ENCODE data around the gene CES5A.
"Not testable (repeated sequence)": the region's sequence is repeated elsewhere in the genome, so short reads cannot be mapped to it uniquely, and the experiment has no call there.

CES5A gene, protein sequence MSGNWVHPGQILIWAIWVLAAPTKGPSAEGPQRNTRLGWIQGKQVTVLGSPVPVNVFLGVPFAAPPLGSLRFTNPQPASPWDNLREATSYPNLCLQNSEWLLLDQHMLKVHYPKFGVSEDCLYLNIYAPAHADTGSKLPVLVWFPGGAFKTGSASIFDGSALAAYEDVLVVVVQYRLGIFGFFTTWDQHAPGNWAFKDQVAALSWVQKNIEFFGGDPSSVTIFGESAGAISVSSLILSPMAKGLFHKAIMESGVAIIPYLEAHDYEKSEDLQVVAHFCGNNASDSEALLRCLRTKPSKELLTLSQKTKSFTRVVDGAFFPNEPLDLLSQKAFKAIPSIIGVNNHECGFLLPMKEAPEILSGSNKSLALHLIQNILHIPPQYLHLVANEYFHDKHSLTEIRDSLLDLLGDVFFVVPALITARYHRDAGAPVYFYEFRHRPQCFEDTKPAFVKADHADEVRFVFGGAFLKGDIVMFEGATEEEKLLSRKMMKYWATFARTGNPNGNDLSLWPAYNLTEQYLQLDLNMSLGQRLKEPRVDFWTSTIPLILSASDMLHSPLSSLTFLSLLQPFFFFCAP

GRCh38 chr16:55875273-55875672 lies at the start of gene CES5A:
CES5A (minus strand) TSS chr16:55875373; CDS start chr16:55875221, 152 bp downstream.
- H3K27ac ChIP-seq, result no peak within 1 kb of the TSS
- no peak for TF ChIP-seq ZFX (IDR thresholded peaks at IDR 0.05)
- TF ChIP-seq, protein P1, sequence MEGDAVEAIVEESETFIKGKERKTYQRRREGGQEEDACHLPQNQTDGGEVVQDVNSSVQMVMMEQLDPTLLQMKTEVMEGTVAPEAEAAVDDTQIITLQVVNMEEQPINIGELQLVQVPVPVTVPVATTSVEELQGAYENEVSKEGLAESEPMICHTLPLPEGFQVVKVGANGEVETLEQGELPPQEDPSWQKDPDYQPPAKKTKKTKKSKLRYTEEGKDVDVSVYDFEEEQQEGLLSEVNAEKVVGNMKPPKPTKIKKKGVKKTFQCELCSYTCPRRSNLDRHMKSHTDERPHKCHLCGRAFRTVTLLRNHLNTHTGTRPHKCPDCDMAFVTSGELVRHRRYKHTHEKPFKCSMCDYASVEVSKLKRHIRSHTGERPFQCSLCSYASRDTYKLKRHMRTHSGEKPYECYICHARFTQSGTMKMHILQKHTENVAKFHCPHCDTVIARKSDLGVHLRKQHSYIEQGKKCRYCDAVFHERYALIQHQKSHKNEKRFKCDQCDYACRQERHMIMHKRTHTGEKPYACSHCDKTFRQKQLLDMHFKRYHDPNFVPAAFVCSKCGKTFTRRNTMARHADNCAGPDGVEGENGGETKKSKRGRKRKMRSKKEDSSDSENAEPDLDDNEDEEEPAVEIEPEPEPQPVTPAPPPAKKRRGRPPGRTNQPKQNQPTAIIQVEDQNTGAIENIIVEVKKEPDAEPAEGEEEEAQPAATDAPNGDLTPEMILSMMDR (conservative IDR thresholded peaks at IDR 0.05), result no peak

GRCh38 chr16:55922662-55923061 lies 47.5 kb upstream of the CES5A start:
- TF ChIP-seq, protein P1 (conservative IDR thresholded peaks at IDR 0.05), result no peak
- TF ChIP-seq ZFX (IDR thresholded peaks at IDR 0.05), result no peak
- no peak overlapping the region for H3K27ac ChIP-seq

GRCh38 chr16:55917373-55918160 lies 42.4 kb upstream of the CES5A start:
- no peak overlapping the region for H3K27ac ChIP-seq
- TF ChIP-seq ZFX (IDR thresholded peaks at IDR 0.05), result no peak
- TF ChIP-seq, protein P1 (conservative IDR thresholded peaks at IDR 0.05), result no peak

DNA sequence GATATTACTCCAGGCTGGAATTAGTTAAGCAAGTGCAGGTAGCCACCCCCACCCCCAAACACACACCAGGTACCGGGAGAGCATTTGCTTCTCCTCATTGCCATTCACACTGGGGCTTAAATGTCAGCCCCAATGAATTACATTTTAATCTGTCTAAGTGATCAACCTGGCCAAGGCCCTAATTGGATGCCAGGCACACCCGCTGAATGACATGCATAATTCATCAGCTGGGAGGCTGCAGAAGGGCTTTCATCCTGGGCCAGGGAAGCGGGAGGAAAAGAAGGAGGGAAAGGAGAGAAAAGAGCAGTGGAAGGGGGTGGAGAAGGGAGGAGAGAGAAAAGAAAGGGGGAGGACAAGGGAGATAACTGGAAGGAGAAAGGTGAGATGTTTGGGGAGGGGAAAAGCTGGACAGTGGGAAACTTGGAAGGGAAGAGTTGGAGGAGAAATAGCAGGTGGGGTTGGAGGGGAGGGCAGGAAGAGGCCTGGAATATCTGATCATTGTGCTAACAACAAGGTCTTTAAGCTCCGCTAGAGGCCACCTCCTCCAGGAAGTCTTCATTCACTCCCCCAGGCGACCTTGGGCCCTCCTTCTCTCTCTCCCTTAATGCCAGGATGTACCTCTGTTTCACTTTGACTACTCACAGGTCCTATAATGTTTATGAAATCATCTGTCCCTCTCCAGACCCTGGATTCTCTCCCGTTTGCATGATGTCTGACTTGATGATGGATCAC lies 40.1 kb upstream of the CES5A start:
- TF ChIP-seq ZFX (IDR thresholded peaks at IDR 0.05), result no peak
- TF ChIP-seq, protein P1 (conservative IDR thresholded peaks at IDR 0.05), result no peak
- no peak overlapping the region for H3K27ac ChIP-seq

DNA sequence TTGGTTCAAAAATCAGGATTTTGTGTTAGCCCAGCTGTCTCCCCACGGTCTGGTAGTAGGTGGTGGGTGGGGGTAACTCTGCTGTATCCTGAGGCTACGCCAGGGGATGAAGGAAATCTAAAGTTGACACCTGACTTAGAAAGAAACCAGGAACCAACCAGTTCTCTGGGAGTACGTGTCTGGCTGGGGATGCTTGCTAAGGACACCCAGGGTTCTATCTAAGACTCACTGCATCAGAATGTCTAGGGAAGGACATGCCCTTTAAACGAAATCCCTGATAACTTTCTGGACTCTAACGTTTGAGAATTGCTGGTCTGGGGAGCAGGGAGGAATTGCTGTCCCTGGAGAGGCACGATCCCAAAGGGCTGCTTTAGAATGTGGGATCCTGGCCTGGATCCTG lies 39.2 kb upstream of the CES5A start:
- TF ChIP-seq, protein P1 (conservative IDR thresholded peaks at IDR 0.05), result no peak
- H3K27ac ChIP-seq, result no peak overlapping the region

GRCh38 chr16:55913716-55914115 lies 38.5 kb upstream of the CES5A start:
- TF ChIP-seq, protein P1 (conservative IDR thresholded peaks at IDR 0.05), result no peak
- TF ChIP-seq ZFX (IDR thresholded peaks at IDR 0.05), result no peak
- H3K27ac ChIP-seq, result no peak overlapping the region

- not testable (repeated sequence) for H3K27ac ChIP-seq
These were observed 37.9 kb upstream of the CES5A start for GRCh38 chr16:55913121-55913520.

Measured in C4-2B (cell line).